Kidney epithelial cell (primary cell): ENCODE measurements around the gene UNC13A. TPM values are rescaled to one million over a fixed set of nuclear protein-coding genes. Genes with fewer than 3 reads are reported as not detected.

Source experiments
- DNase-seq: peaks from one replicate; pipeline ENCODE4 v3.0.0-alpha.2; 2010; ENCODE audit warnings: low read depth
- H3K27me3 ChIP-seq: 2 replicates; pipeline ENCODE4 v1.6.0; 2011; ENCODE audit warnings: low read length; ENCODE audit not compliant: control insufficient read depth, insufficient read depth
- H3K36me3 ChIP-seq: 2 replicates; pipeline ENCODE4 v1.5.1; 2011; ENCODE audit warnings: low read length; ENCODE audit not compliant: control insufficient read depth, insufficient read depth
- H3K4me3 ChIP-seq: 2 replicates; pipeline ENCODE4 v1.5.1; 2011; ENCODE audit warnings: low read depth, mild to moderate bottlenecking, control low read depth, low read length
- CTCF ChIP-seq: IDR thresholded peaks from 2 replicates; pipeline ENCODE4 v1.5.1; 2011; ENCODE audit warnings: mild to moderate bottlenecking, moderate library complexity, low read length, control low read depth, inconsistent platforms; ENCODE audit not compliant: insufficient read depth, poor library complexity, severe bottlenecking
- total RNA-seq: library from RNA; depleted of rRNA; stranded (reverse); fragments of >200 nt; gene quantifications from 2 replicates; pipeline ENCODE4 v1.2.3, GENCODE V29; 2015

UNC13A gene
- total RNA-seq, 1 donor from 2014 or later, result 2.0 TPM

GRCh38 chr19:17642656-17643055 lies 45.5 kb downstream of the UNC13A start:
- no peak for TF ChIP-seq CTCF
- H3K27me3 ChIP-seq, result no peaks in the 10 kb centered on the region
- H3K36me3 ChIP-seq, result no peaks in the 10 kb centered on the region
- no peak for DNase-seq
- no peak overlapping the region for H3K4me3 ChIP-seq

GRCh38 chr19:17641846-17642245 lies 46.3 kb downstream of the UNC13A start:
- Histone ChIP-seq H3K36me3 (no peaks in the 10 kb centered on the region), H3K27me3 (no peaks in the 10 kb centered on the region), H3K4me3 (no peak overlapping the region)
- no peak for TF ChIP-seq CTCF
- DNase-seq, result no peak

GRCh38 chr19:17641181-17641580 lies 47.0 kb downstream of the UNC13A start:
- no peak for TF ChIP-seq CTCF
- no peaks in the 10 kb centered on the region for H3K27me3 ChIP-seq
- DNase-seq, result no peak

GRCh38 chr19:17633700-17634099 lies 54.5 kb downstream of the UNC13A start:
- no peak for TF ChIP-seq CTCF
- no peaks in the 10 kb centered on the region for H3K27me3 ChIP-seq
- no peak overlapping the region for H3K4me3 ChIP-seq
- no peak for DNase-seq
- H3K36me3 ChIP-seq, result no peaks in the 10 kb centered on the region

More at GRCh38 chr19:17641181-17641580, 47.0 kb downstream of the UNC13A start:
- Histone ChIP-seq H3K4me3 (no peak overlapping the region), H3K36me3 (no peaks in the 10 kb centered on the region)

GRCh38 chr19:17632577-17632976 lies 55.6 kb downstream of the UNC13A start:
- DNase-seq, result no peak
- no peaks in the 10 kb centered on the region for H3K27me3 ChIP-seq
- no peak for TF ChIP-seq CTCF
- no peak overlapping the region for H3K4me3 ChIP-seq
- no peaks in the 10 kb centered on the region for H3K36me3 ChIP-seq

GRCh38 chr19:17629760-17630159 lies 58.4 kb downstream of the UNC13A start:
- no peak overlapping the region for H3K4me3 ChIP-seq
- no peaks in the 10 kb centered on the region for H3K36me3 ChIP-seq
- DNase-seq, result no peak
- TF ChIP-seq CTCF, result no peak
- H3K27me3 ChIP-seq, result no peaks in the 10 kb centered on the region
